COLO829 (cell line): ENCODE data around the gene RCCD1.
"Not testable (repeated sequence)": the region's sequence is repeated elsewhere in the genome, so short reads cannot be mapped to it uniquely, and the experiment has no call there.

Source experiments
- DNase-seq: peaks from one replicate; pipeline ENCODE4 v3.0.0; 2012; ENCODE audit warnings: low spot score

The RCCD1 gene, protein sequence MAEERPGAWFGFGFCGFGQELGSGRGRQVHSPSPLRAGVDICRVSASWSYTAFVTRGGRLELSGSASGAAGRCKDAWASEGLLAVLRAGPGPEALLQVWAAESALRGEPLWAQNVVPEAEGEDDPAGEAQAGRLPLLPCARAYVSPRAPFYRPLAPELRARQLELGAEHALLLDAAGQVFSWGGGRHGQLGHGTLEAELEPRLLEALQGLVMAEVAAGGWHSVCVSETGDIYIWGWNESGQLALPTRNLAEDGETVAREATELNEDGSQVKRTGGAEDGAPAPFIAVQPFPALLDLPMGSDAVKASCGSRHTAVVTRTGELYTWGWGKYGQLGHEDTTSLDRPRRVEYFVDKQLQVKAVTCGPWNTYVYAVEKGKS

DNA sequence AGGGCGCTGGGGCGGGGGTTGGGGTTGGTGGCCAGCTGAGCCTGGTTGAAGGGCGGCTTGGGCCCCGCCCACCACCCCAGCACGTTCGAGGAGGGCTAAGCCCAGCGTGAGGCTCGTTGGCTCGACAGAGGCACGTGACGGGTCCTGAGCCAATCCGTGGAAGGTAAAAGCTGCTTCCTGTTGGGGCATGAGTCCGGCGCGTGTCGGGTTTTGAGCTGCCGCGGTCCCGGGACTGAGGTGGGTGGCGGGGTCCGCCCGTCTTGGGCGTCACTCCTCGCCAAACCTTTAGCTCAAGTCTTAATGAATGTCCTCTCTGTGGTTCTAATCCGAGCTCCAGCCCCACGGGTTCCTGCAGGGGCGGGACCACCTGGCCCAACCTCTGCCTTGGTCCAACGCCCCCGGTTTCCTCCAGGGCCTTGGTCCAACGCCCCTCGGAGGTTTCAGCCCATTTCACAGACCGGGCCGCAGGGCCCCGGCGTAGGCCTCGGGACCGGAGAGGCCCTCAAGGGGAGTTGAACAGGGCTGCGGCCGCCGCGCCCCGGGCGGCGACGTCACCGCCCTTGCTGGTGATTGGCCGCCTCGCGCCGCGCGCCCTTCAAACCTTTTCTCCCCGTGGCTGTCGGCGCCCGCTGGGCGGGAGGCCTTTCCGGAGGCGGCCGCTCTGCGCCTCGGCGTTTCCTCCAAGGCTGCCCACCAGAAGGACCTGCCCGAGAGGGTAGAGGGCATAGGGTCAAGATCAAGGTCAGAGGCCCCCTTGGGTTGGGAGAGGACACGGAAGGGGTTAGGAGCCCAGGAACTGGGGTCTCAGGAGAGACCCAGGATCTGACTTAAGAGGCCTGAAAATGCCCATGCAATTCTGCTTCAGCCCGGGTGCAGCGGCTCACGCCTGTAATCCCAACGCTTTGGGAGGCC, at the start of gene RCCD1:
Gene RCCD1 (plus strand): TSS at position 173 of the 912 bp plus-strand sequence. CDS start 1,851 bp downstream, outside the sequence.
- peak; percentile 100 for DNase-seq

- DNase-seq = no peak
Observed at GRCh38 chr15:90905306-90906180, 49.1 kb upstream of the RCCD1 start.

GRCh38 chr15:90906181-90906849, 48.4 kb upstream of the RCCD1 start:
- no peak for DNase-seq

GRCh38 chr15:90907051-90907660, 47.5 kb upstream of the RCCD1 start:
- DNase-seq = no peak

DNA sequence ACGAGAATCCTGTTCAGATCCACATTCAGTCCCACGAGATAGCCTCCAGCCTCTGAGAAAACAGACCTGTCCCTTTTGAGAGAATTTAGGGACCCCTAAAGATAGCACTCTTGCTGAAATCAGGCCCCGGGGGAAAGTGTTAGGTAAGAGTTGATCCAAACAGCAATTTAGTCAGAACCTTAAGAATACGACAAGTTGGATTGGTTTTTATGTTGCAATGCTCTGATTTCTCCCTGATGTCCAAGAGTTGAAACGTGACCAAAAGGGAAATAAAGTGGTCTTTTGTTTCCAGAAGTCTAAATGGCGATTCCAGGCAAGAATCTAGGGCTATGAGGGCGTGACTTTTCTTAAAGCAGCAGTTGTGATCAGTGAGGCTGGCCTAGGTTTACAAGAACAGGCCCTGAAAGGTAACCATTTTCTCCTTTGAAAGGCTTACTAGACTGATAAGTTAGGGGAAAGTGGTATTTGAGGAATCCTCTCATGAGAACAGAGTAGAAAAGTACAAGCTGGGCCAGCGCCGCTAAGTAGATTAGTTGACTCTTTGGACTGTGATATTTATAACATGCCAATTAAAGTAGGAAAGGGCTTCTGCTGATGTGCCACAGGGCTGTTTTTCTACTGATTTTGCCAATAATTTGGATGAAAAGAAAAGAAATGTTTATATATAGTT, 46.7 kb upstream of the RCCD1 start:
- peak; percentile 63 for DNase-seq

GRCh38 chr15:90909449-90909848, 45.2 kb upstream of the RCCD1 start:
- not testable (repeated sequence) for DNase-seq

DNA sequence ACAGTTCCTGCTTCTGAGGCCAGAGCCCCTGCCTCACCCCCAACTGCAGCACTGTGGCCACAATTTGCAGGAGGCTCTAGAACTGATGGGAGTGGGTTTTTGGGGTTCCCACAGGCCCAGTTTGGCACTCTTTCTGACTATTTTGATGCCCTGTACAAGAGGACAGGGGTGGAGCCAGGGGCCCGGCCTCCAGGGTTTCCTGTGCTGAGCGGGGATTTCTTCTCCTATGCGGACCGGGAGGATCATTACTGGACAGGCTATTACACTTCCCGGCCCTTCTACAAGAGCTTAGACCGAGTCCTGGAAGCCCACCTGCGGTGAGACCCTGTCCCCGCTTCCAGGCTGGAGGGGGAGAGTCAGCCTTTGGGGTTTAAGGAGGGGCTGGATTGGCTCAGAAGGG, 44.7 kb upstream of the RCCD1 start:
- no peak for DNase-seq

DNA sequence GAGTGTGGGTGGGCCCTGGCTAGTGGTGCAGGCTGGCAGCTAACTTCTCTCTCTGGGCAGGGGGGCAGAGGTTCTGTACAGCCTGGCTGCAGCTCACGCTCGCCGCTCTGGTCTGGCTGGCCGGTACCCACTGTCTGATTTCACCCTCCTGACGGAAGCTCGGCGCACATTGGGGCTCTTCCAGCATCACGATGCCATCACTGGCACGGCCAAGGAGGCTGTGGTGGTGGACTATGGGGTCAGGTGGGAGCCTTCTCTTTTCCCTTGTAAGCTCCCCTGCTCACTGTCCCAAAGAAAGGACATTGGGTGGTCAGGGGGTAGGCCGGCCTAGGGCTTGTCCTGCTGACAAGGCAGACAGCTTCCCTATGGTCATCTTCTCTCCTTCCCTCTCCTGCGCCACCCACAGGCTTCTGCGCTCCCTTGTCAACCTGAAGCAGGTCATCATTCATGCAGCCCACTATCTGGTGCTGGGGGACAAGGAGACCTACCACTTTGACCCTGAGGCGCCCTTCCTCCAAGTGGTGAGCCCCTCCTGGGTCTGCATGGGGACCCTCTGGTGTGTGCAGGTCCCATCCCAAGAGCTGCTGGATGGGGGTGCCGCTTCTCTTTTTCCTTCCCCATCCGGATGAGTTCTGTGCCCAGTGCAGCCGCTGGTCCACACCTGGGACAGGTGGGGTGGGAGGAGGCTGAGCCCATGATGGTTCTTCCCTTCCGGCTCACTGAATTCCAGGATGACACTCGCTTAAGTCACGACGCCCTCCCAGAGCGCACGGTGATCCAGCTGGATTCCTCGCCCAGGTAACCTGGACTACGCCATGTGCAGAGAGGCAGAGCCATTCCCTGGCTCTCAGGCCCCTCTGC, 44.0 kb upstream of the RCCD1 start:
- no peak for DNase-seq

DNA sequence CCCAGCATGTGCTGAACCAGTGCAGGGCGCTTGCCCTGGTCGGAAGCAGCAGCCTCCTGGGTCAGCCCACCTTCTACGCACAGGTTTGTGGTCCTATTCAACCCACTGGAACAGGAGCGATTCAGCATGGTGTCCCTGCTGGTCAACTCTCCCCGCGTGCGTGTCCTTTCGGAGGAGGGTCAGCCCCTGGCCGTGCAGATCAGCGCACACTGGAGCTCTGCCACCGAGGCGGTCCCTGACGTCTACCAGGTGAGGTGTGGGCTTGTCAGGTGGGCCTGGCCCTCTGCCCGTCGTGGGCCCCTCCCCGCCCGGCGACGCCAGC, 43.4 kb upstream of the RCCD1 start:
- DNase-seq = no peak

DNA sequence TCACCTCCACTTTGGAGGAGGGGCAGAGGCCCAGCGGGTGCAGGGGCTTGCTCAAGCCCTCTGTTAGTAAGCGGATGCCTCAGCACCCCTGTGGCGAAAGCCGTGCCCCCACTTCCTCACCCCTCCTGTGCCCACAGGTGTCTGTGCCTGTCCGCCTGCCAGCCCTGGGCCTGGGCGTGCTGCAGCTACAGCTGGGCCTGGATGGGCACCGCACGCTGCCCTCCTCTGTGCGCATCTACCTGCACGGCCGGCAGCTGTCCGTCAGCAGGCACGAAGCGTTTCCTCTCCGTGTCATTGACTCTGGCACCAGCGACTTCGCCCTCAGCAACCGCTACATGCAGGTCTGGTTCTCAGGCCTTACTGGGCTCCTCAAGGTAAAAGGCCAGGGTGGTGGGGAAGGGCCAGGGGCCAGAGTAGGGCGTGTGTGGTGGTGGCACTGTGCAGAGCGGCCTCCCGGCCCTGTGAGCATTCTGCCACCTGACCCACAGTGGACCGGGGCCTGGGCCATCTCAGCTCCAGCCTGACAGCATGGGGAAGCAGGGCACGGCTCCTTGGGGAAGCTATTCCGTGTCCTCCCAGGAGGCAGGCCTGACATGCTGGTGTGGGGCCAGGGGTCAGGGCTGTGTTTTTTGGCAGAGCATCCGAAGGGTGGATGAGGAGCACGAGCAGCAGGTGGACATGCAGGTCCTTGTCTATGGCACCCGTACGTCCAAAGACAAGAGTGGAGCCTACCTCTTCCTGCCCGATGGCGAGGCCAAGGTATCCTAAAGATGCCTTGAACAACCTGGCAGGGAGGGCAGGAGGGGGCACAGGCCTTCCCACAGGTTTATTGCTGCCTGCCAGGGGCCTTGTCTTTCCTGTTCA, 42.5 kb upstream of the RCCD1 start:
- DNase-seq = no peak

GRCh38 chr15:90912770-90913075, 42.0 kb upstream of the RCCD1 start:
- no peak for DNase-seq

GRCh38 chr15:90913398-90913944, 41.2 kb upstream of the RCCD1 start:
- DNase-seq = no peak

DNA sequence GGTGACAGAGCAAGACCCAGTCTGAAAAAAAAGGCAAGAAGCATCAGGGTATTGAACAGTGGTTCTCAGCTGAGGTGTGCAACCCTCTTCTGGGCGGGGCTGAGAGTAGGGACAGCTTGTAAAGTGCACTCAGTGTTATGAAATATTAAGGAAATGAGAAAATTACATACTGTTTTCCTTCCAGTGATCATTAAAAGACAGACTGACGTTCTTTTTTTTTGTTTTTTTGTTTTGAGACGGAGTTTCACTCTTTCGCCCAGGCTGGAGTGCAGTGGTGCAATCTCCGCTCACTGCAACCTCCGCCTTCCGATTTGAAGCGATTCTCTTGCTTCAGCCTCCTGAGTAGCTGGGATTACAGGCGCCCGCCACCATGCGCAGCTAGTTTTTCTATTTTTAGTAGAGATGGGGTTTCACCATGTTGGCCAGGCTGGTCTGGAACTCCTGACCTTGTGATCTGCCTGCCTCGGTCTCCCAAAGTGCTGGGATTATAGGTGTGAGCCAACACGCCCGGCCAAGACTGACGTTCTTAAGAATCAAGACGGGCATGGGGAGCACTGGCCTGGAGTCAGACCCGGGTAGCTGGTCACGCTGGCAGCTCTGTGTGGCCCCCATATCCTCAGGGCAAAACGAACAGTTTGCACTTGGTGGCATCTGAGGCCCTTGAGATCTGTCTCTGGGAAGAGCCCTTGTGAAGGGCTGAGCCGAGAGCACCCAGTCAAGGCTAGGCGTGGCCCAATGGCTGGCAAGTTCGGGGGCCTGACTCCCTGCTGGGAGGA, 40.2 kb upstream of the RCCD1 start:
- no peak for DNase-seq

DNA sequence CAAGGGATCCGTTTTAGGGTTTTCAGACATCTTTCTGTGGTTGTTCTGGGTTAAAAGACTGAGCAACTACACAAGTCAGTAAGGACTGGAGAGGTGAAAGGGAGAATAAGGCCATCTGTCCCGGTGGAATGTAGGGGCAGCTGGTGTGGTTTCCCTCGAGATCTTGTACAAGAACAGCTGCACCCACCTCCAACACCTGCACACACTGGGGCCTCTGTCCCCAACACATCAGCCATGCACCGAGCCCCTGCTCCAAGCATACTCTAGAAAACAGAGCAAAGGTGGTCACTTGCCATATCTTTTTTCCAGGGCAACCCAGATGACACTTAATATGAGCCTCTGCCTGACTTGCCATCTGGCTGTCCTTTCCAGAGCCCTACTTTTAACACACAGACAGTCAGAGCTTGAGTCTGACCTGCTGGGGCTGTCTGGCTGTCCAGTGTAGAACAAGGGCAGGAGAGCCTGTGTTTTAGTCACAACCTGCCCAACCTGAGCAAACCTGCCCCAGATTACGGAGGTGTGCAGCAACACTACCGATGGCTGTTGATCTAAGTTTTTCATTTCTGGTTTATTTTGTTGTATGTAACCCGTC, 39.4 kb upstream of the RCCD1 start:
- DNase-seq = no peak

DNA sequence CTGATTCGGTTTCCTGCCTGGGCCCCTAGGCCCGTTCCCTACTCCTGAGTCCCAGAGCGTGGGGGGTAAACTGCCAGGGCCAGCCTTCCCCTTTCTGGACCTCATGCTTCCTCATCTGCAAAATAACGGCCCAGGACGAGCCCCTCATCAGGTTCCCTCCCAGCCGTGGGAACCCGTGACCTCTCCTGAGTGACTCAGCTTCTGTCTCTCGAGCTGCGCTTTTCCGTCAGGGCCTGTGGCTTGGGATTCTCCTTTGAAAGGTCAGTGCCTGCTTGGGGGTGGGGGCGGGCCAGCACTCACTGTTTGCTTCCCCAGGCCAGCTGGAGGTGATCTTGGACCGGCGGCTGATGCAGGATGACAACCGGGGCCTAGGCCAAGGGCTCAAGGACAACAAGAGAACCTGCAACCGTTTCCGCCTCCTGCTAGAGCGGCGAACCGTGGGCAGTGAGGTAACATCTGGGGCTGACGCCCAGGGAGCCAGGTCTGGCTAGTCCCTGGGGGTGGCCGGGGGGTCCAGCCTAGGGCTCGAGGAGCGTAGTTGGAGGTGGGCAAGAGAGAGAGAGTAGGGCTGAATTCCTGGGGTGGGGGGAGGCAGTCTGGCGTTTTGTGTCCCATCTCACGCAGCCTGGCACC, 38.8 kb upstream of the RCCD1 start:
- DNase-seq = no peak

DNA sequence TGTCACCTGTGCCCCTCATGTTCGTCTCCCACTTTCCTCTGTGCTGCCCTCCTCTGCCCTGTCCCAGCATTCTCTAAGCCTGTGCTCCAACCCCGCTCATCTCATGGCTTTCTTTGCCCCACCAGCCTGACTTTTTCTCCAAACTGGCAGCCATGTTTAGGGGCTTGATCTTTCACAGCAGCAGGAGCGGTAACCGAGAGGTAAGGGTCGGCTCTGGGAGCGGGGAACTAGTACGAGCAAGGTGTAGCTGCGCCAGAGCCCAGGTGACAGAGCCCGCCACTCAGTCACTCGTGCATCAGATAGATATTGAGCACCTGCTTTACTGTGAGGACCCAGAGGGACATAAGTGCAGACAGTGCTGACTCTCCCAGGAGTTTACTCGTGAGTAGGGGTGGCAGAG, 38.2 kb upstream of the RCCD1 start:
- DNase-seq = no peak

- no peak for DNase-seq
Observed at GRCh38 chr15:90917569-90917968, 37.1 kb upstream of the RCCD1 start.
